H9 (cell line): Measurements from ENCODE around the gene PTCD1. TPM values are rescaled to one million over a fixed set of nuclear protein-coding genes. Genes with fewer than 3 reads are reported as not detected.
A peak's percentile ranks its signal among the peaks of the same experiment; 100 is the strongest.

Source experiments
- DNase-seq: peaks from one replicate; pipeline ENCODE4 v3.0.0-alpha.2; 2017
- H2AFZ ChIP-seq: one replicate; pipeline ENCODE4 v1.6.1; 2013; ENCODE audit warnings: mild to moderate bottlenecking, low read length, control low read depth, moderate library complexity
- H2AK5ac ChIP-seq: 2 replicates; pipeline ENCODE4 v1.6.1; 2013; ENCODE audit warnings: low read length, control low read depth, mixed read lengths; ENCODE audit not compliant: insufficient read length
- H2BK120ac ChIP-seq: one replicate; pipeline ENCODE4 v1.6.1; 2013; ENCODE audit warnings: low read depth, mild to moderate bottlenecking, low read length, control low read depth, inconsistent platforms; ENCODE audit not compliant: poor library complexity, severe bottlenecking
- H2BK12ac ChIP-seq: 2 replicates; pipeline ENCODE4 v1.6.1; 2013; ENCODE audit warnings: low read length, control low read depth, mixed read lengths, low read depth; ENCODE audit not compliant: insufficient read length
- H2BK15ac ChIP-seq: 2 replicates; pipeline ENCODE4 v1.6.1; 2013; ENCODE audit warnings: low read depth, low read length, control low read depth
- H2BK20ac ChIP-seq: one replicate; pipeline ENCODE4 v1.6.1; 2013; ENCODE audit warnings: low read depth, mild to moderate bottlenecking, low read length, control low read depth, inconsistent platforms; ENCODE audit not compliant: poor library complexity, severe bottlenecking
- H2BK5ac ChIP-seq: 2 replicates; pipeline ENCODE4 v1.6.1; 2013; ENCODE audit warnings: low read length, control low read depth, mixed read lengths; ENCODE audit not compliant: insufficient read length
- H3K14ac ChIP-seq: 2 replicates; pipeline ENCODE4 v1.6.1; 2013; ENCODE audit warnings: low read length, control low read depth; ENCODE audit not compliant: insufficient read depth
- H3K18ac ChIP-seq: 2 replicates; pipeline ENCODE4 v1.6.1; 2013; ENCODE audit warnings: low read depth, mild to moderate bottlenecking, mixed read lengths, low read length, control low read depth; ENCODE audit not compliant: insufficient read length
- H3K23ac ChIP-seq: 2 replicates; pipeline ENCODE4 v1.6.1; 2013; ENCODE audit warnings: low read length, control low read depth, mixed read lengths, low read depth; ENCODE audit not compliant: insufficient read length
- H3K23me2 ChIP-seq: 2 replicates; pipeline ENCODE4 v1.6.1; 2013; ENCODE audit warnings: low read depth, mild to moderate bottlenecking, mixed read lengths, low read length, control low read depth; ENCODE audit not compliant: insufficient read length, poor library complexity, severe bottlenecking
- H3K27ac ChIP-seq: 2 replicates; pipeline ENCODE4 v1.5.1; 2013; ENCODE audit warnings: low read length, control low read depth, mixed read lengths, low read depth; ENCODE audit not compliant: insufficient read length
- H3K27me3 ChIP-seq: 2 replicates; pipeline ENCODE4 v1.6.1; 2013; ENCODE audit warnings: low read length, control low read depth, inconsistent platforms; ENCODE audit not compliant: insufficient read depth
- H3K4ac ChIP-seq: 2 replicates; pipeline ENCODE4 v1.6.1; 2013; ENCODE audit warnings: low read depth, mild to moderate bottlenecking, control low read depth, inconsistent platforms, low read length, moderate library complexity
- H3K4me1 ChIP-seq: 2 replicates; pipeline ENCODE4 v1.6.1; 2013; ENCODE audit warnings: low read length, control low read depth, inconsistent platforms; ENCODE audit not compliant: insufficient read depth
- H3K4me2 ChIP-seq: 2 replicates; pipeline ENCODE4 v1.6.1; 2013; ENCODE audit warnings: low read length, control low read depth, mixed read lengths; ENCODE audit not compliant: insufficient read length, insufficient read depth
- H3K56ac ChIP-seq: 2 replicates; pipeline ENCODE4 v1.6.1; 2013; ENCODE audit warnings: low read depth, mild to moderate bottlenecking, mixed read lengths, low read length, control low read depth; ENCODE audit not compliant: insufficient read length
- H3K79me1 ChIP-seq: 2 replicates; pipeline ENCODE4 v1.6.1; 2013; ENCODE audit warnings: low read depth, mild to moderate bottlenecking, moderate library complexity, low read length, control low read depth, inconsistent platforms; ENCODE audit not compliant: insufficient read depth, poor library complexity, severe bottlenecking
- H3K79me2 ChIP-seq: 2 replicates; pipeline ENCODE4 v1.6.1; 2013; ENCODE audit warnings: low read length, control low read depth, inconsistent platforms; ENCODE audit not compliant: insufficient read depth
- H3K9ac ChIP-seq: 2 replicates; pipeline ENCODE4 v1.6.1; 2013; ENCODE audit warnings: low read length, control low read depth, mixed read lengths; ENCODE audit not compliant: insufficient read length; ENCODE audit errors: extremely low read depth
- H3K9me3 ChIP-seq: one replicate; pipeline ENCODE4 v1.6.1; 2013; ENCODE audit warnings: low read depth, low read length, inconsistent platforms; ENCODE audit not compliant: control insufficient read depth
- H3T11ph ChIP-seq: one replicate; pipeline ENCODE4 v1.6.1; 2013; ENCODE audit warnings: mild to moderate bottlenecking, low read length, control low read depth, inconsistent platforms
- H4K20me1 ChIP-seq: one replicate; pipeline ENCODE4 v1.6.1; 2013; ENCODE audit not compliant: control insufficient read depth, insufficient read length, insufficient read depth
- H4K5ac ChIP-seq: 2 replicates; pipeline ENCODE4 v1.6.1; 2013; ENCODE audit warnings: low read depth, mild to moderate bottlenecking, mixed read lengths, low read length, control low read depth; ENCODE audit not compliant: insufficient read length
- H4K8ac ChIP-seq: replicated peaks from 2 replicates; pipeline ENCODE4 v1.6.1; 2013; ENCODE audit warnings: low read length, control low read depth, mixed read lengths, low read depth; ENCODE audit not compliant: insufficient read length
- H4K91ac ChIP-seq: 2 replicates; pipeline ENCODE4 v1.6.1; 2013; ENCODE audit warnings: low read depth, mild to moderate bottlenecking, moderate library complexity, mixed read lengths, low read length, control low read depth; ENCODE audit not compliant: insufficient read length
- H3K27ac Mint-ChIP-seq, 3 experiments: 2 replicates in 2 of 3; 3 replicates in 1 of 3; pipeline ENCODE4 v1.8.0; 2020 to 2021; ENCODE audit warnings: mixed read lengths in 3 of 3, mild to moderate bottlenecking in 1 of 3, moderate library complexity in 1 of 3
- H3K27me3 Mint-ChIP-seq: 2 replicates; pipeline ENCODE4 v1.8.0; 2021; ENCODE audit warnings: low read depth, mild to moderate bottlenecking, moderate library complexity, mixed read lengths
- H3K36me3 Mint-ChIP-seq, 3 experiments: 2 replicates in 2 of 3; 3 replicates in 1 of 3; pipeline ENCODE4 v1.8.0; 2020 to 2021; ENCODE audit warnings: low read depth in 3 of 3, mixed read lengths in 3 of 3; ENCODE audit not compliant: insufficient read depth in 1 of 3
- H3K4me1 Mint-ChIP-seq, 2 experiments: 2 replicates each; pipeline ENCODE4 v1.8.0; 2020; ENCODE audit warnings: mixed read lengths in 2 of 2
- H3K4me3 Mint-ChIP-seq, 2 experiments: 2 replicates in 1 of 2; 3 replicates in 1 of 2; pipeline ENCODE4 v1.8.0; 2020 to 2021; ENCODE audit warnings: mild to moderate bottlenecking in 2 of 2, mixed read lengths in 2 of 2, moderate library complexity in 1 of 2
- H3K9me3 Mint-ChIP-seq, 2 experiments: 2 replicates in 1 of 2; 3 replicates in 1 of 2; pipeline ENCODE4 v1.8.0; 2020; ENCODE audit warnings: mild to moderate bottlenecking in 2 of 2, mixed read lengths in 2 of 2, moderate library complexity in 1 of 2
- CTCF ChIP-seq: fragments of 200-600 bp; sonication (generic); conservative IDR thresholded peaks from 3 replicates; pipeline ENCODE4 v1.8.0; 2021; ENCODE audit warnings: antibody characterized with exemption, mild to moderate bottlenecking
- whole genome bisulfite sequencing: extraction: QIAGEN DNeasy Blood & Tissue Kit; methylation state at CpG from one replicate; pipeline ENCODE4 v1.1.7; 2013; ENCODE audit warnings: missing lambda C conversion rate, low lambda C conversion rate, mixed read lengths; ENCODE audit not compliant: insufficient read length; ENCODE audit errors: extremely low coverage; 5-methylcytosine and 5-hydroxymethylcytosine counted together
- total RNA-seq: library from RNA; stranded (reverse); gene quantifications from 2 replicates; pipeline ENCODE4 v1.2.1, GENCODE V29; 2021

The PTCD1 gene
- total RNA-seq, 1 experiment from 2014 or later = 12.8 TPM

- Mint-ChIP-seq H3K4me1 (peaks cover 16 to 29% of the 10 kb centered on the region in 2 experiments), H3K9me3 (no peaks in the 10 kb centered on the region), H3K36me3 (peaks cover 29 to 49% (median 46%) of the 10 kb centered on the region in 3 experiments), H3K4me3 (peak overlapping the region; percentile 98 to 99), H3K27ac (peak overlapping the region in 1 of 3 experiments; percentile 73; a peak in 1 of 7 replicates), H3K27me3 (no peaks in the 10 kb centered on the region)
- H2BK5ac ChIP-seq = no peak overlapping the region
- no peak overlapping the region for H3K9ac ChIP-seq
- H3K27me3 ChIP-seq = no peaks in the 10 kb centered on the region
- whole genome bisulfite sequencing = no CpG with 5 or more reads among the region's 9 CpGs
- no peaks in the 10 kb centered on the region for H3K9me3 ChIP-seq
- TF ChIP-seq CTCF = no peak
- no peak overlapping the region for H4K91ac ChIP-seq
- H4K8ac ChIP-seq = no peak overlapping the region
- no peak for DNase-seq
- H3K23ac ChIP-seq = no peak overlapping the region
- H4K5ac ChIP-seq = no peak overlapping the region
- H2BK12ac ChIP-seq = no peak overlapping the region
- H3K4ac ChIP-seq = no peak overlapping the region
- peaks cover 3% of the 10 kb centered on the region; the same call in 1 of the 2 replicates for H3K4me1 ChIP-seq
- no peak overlapping the region for H3K14ac ChIP-seq
- H3K56ac ChIP-seq = no peak overlapping the region
- no peak overlapping the region for H2BK120ac ChIP-seq
- H4K20me1 ChIP-seq = no peaks in the 10 kb centered on the region
- H2BK15ac ChIP-seq = no peak overlapping the region
- no peaks in the 10 kb centered on the region for H3K79me1 ChIP-seq
- H3K27ac ChIP-seq = no peak overlapping the region
- H3K23me2 ChIP-seq = peaks cover 7% of the 10 kb centered on the region
- no peak overlapping the region for H2AFZ ChIP-seq
- peak overlapping the region; percentile 97 for H3K4me2 ChIP-seq
- no peak overlapping the region for H3K18ac ChIP-seq
- no peak overlapping the region for H2AK5ac ChIP-seq
- peaks cover 11% of the 10 kb centered on the region; the same call in 1 of the 2 replicates for H3K79me2 ChIP-seq
- no peak overlapping the region for H3T11ph ChIP-seq
- H2BK20ac ChIP-seq = no peak overlapping the region
These were observed 1.6 kb upstream of the PTCD1 start for GRCh38 chr7:99440195-99440594.
